Keratinocyte (primary cell): Measurements from ENCODE around the gene UBA6.

Source experiments
- EZH2 ChIP-seq: IDR thresholded peaks from one replicate; pipeline ENCODE4 v1.6.1; 2012; ENCODE audit warnings: inconsistent platforms, mild to moderate bottlenecking, low read length, moderate library complexity
- TF ChIP-seq, protein P1 (sequence below), 3 experiments: IDR thresholded peaks in 1 of 3; conservative IDR thresholded peaks in 1 of 3; optimal IDR thresholded peaks in 1 of 3; 2 replicates in 2 of 3; 3 replicates in 1 of 3; pipeline versions ENCODE3 to v1.5.1; 2011; ENCODE audit warnings: low read length in 3 of 3, mild to moderate bottlenecking in 3 of 3, moderate library complexity in 2 of 3, control low read depth in 1 of 3, inconsistent platforms in 1 of 3; ENCODE audit not compliant: insufficient read depth in 2 of 3; ENCODE audit errors: extremely low read depth in 1 of 3

DNA sequence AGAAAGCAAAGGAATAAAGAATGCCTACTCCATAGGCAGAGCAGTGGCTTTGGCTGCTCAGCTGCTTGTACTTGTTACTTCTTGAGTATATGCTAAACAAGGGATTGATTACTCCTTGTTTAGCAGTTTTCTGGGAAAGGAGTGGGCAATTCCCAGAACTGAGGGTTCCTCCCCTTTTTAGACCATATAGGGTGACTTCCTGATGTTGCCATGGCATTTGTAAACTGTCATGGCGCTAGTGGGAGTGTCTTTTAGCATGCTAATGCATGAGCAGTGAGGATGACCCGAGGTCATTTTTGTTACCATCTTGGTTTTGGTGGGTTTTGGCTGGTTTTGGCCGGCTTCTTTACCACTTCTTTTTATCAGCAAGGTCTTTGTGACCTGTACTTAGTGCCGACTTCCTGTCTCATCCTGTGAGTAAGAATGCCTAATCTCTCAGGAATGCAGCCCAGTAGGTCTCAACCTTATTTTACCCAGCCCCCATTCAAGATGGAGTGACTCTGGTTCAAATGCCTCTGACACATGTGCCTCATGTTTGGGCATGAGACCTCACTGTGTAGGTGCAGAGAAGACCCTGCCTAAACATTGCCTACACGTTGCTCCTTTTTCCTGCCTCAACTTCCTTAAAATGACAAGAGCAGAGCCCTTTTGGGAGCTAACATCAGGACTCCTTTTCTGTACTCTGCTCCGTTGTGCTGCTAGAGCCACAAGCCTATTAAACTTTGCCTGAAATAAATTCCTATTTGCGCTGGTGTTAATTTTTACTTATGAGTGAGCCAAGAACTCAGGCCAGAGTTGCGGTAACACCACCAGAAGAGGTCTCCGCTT is 21.0 kb upstream of the UBA6 start:
- TF ChIP-seq, protein P1, sequence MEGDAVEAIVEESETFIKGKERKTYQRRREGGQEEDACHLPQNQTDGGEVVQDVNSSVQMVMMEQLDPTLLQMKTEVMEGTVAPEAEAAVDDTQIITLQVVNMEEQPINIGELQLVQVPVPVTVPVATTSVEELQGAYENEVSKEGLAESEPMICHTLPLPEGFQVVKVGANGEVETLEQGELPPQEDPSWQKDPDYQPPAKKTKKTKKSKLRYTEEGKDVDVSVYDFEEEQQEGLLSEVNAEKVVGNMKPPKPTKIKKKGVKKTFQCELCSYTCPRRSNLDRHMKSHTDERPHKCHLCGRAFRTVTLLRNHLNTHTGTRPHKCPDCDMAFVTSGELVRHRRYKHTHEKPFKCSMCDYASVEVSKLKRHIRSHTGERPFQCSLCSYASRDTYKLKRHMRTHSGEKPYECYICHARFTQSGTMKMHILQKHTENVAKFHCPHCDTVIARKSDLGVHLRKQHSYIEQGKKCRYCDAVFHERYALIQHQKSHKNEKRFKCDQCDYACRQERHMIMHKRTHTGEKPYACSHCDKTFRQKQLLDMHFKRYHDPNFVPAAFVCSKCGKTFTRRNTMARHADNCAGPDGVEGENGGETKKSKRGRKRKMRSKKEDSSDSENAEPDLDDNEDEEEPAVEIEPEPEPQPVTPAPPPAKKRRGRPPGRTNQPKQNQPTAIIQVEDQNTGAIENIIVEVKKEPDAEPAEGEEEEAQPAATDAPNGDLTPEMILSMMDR (optimal IDR thresholded peaks at IDR 0.05 in 1 of 3, IDR thresholded peaks at IDR 0.05 in 1 of 3, conservative IDR thresholded peaks at IDR 0.05 in 1 of 3; ENCODE audit: extremely low read depth in 1 of 3, insufficient read depth in 2 of 3, low read length in 3 of 3): no peak
- no peak for TF ChIP-seq EZH2
